Measurements from ENCODE around the gene CASP8AP2. TPM values are rescaled to one million over a fixed set of nuclear protein-coding genes. Genes with fewer than 3 reads are reported as not detected.

CASP8AP2 gene
- total RNA-seq, 1 experiment from 2014 or later, result 24.3 TPM

GRCh38 chr6:89859744-89860143, 30.1 kb downstream of the CASP8AP2 start:
- peaks cover 47% of the 10 kb centered on the region for H3K36me3 Mint-ChIP-seq (ENCODE audit: insufficient read depth, unreplicated experiment)
- H3K27me3 Mint-ChIP-seq (ENCODE audit: unreplicated experiment), result no peaks in the 10 kb centered on the region
- no peak for TF ChIP-seq CTCF (IDR thresholded peaks at IDR 0.05; ENCODE audit: unreplicated experiment)
- no peaks in the 10 kb centered on the region for H3K4me1 Mint-ChIP-seq (ENCODE audit: low read depth, unreplicated experiment)
- DNase-seq, result no peak
- peaks cover 4% of the 10 kb centered on the region for H3K9me3 Mint-ChIP-seq (ENCODE audit: low read depth, unreplicated experiment)
- intact Hi-C loops (cut with micrococcal nuclease; ENCODE audit: unreplicated experiment), result no loop called here
- CTCF ChIA-PET, result no interaction called here
- no TSS peak for BruUV-seq (replicated peaks)
- H3K27ac Mint-ChIP-seq (ENCODE audit: unreplicated experiment), result no peak overlapping the region
- no peak overlapping the region for H3K4me3 Mint-ChIP-seq (ENCODE audit: low read depth, unreplicated experiment)

GRCh38 chr6:89862273-89862672, 32.6 kb downstream of the CASP8AP2 start:
- Mint-ChIP-seq H3K4me3 (ENCODE audit: low read depth, unreplicated experiment) (no peak overlapping the region), H3K36me3 (ENCODE audit: insufficient read depth, unreplicated experiment) (peaks cover 51% of the 10 kb centered on the region), H3K27ac (ENCODE audit: unreplicated experiment) (no peak overlapping the region), H3K27me3 (ENCODE audit: unreplicated experiment) (no peaks in the 10 kb centered on the region), H3K4me1 (ENCODE audit: low read depth, unreplicated experiment) (no peaks in the 10 kb centered on the region), H3K9me3 (ENCODE audit: low read depth, unreplicated experiment) (peaks cover 4% of the 10 kb centered on the region)
- intact Hi-C loops (cut with micrococcal nuclease; ENCODE audit: unreplicated experiment), result no loop called here
- CTCF ChIA-PET, result no interaction called here
- no TSS peak for BruUV-seq (replicated peaks)
- no peak for DNase-seq
- no peak for TF ChIP-seq CTCF (IDR thresholded peaks at IDR 0.05; ENCODE audit: unreplicated experiment)

GRCh38 chr6:89862698-89863097, 33.0 kb downstream of the CASP8AP2 start:
- no peak for DNase-seq
- Mint-ChIP-seq H3K9me3 (ENCODE audit: low read depth, unreplicated experiment) (peaks cover 4% of the 10 kb centered on the region), H3K4me3 (ENCODE audit: low read depth, unreplicated experiment) (no peak overlapping the region), H3K36me3 (ENCODE audit: insufficient read depth, unreplicated experiment) (peaks cover 55% of the 10 kb centered on the region), H3K4me1 (ENCODE audit: low read depth, unreplicated experiment) (no peaks in the 10 kb centered on the region), H3K27me3 (ENCODE audit: unreplicated experiment) (no peaks in the 10 kb centered on the region), H3K27ac (ENCODE audit: unreplicated experiment) (no peak overlapping the region)
- CTCF ChIA-PET, result no interaction called here
- no peak for TF ChIP-seq CTCF (IDR thresholded peaks at IDR 0.05; ENCODE audit: unreplicated experiment)
- intact Hi-C loops (cut with micrococcal nuclease; ENCODE audit: unreplicated experiment), result no loop called here
- TSS peak; percentile 54 for BruUV-seq (replicated peaks)

GRCh38 chr6:89866024-89866678, 36.5 kb downstream of the CASP8AP2 start:
- Mint-ChIP-seq H3K9me3 (ENCODE audit: low read depth, unreplicated experiment) (peaks cover 4% of the 10 kb centered on the region), H3K36me3 (ENCODE audit: insufficient read depth, unreplicated experiment) (peaks cover 34% of the 10 kb centered on the region), H3K27ac (ENCODE audit: unreplicated experiment) (no peak overlapping the region), H3K4me3 (ENCODE audit: low read depth, unreplicated experiment) (no peak overlapping the region), H3K27me3 (ENCODE audit: unreplicated experiment) (no peaks in the 10 kb centered on the region), H3K4me1 (ENCODE audit: low read depth, unreplicated experiment) (no peaks in the 10 kb centered on the region)
- BruUV-seq (replicated peaks), result no TSS peak
- no peak for TF ChIP-seq CTCF (IDR thresholded peaks at IDR 0.05; ENCODE audit: unreplicated experiment)
- CTCF ChIA-PET, result no interaction called here
- no peak for DNase-seq
- intact Hi-C loops (cut with micrococcal nuclease; ENCODE audit: unreplicated experiment), result no loop called here

Data from Calu3 (cell line).